ENCODE measurements around the gene TTLL1.
A peak's percentile ranks its signal among the peaks of the same experiment; 100 is the strongest.

TTLL1 gene

GRCh38 chr22:43088984-43089717 lies at the start of gene TTLL1:
Gene TTLL1 (minus strand): TSS chr22:43089391. CDS start chr22:43075586, 13,805 bp downstream.
- DNase-seq (ENCODE audit: low read depth) = peak; percentile 88

GRCh38 chr22:43136801-43137200 lies 47.6 kb upstream of the TTLL1 start:
- no peak for DNase-seq (ENCODE audit: low read depth)

GRCh38 chr22:43136255-43136654 lies 47.1 kb upstream of the TTLL1 start:
- peak; percentile 58 for DNase-seq (ENCODE audit: low read depth)

- no peak for DNase-seq (ENCODE audit: low read depth)
These were observed 46.4 kb upstream of the TTLL1 start for GRCh38 chr22:43135565-43135964.

GRCh38 chr22:43134553-43134952 lies 45.4 kb upstream of the TTLL1 start:
- DNase-seq (ENCODE audit: low read depth) = no peak

- DNase-seq (ENCODE audit: low read depth) = no peak
These were observed 44.2 kb upstream of the TTLL1 start for GRCh38 chr22:43133401-43133800.

- no peak for DNase-seq (ENCODE audit: low read depth)
These were observed 42.7 kb upstream of the TTLL1 start for GRCh38 chr22:43131773-43132501.

- DNase-seq (ENCODE audit: low read depth) = no peak
These were observed 40.5 kb upstream of the TTLL1 start for GRCh38 chr22:43129426-43130425.

- DNase-seq (ENCODE audit: low read depth) = no peak
These were observed 39.8 kb upstream of the TTLL1 start for GRCh38 chr22:43128928-43129424.

- DNase-seq (ENCODE audit: low read depth) = no peak
These were observed 38.9 kb upstream of the TTLL1 start for GRCh38 chr22:43128116-43128515.

- DNase-seq (ENCODE audit: low read depth) = no peak
These were observed 38.1 kb upstream of the TTLL1 start for GRCh38 chr22:43127166-43127908.

GRCh38 chr22:43126501-43127165 lies 37.4 kb upstream of the TTLL1 start:
- DNase-seq (ENCODE audit: low read depth) = peak; percentile 94

- DNase-seq (ENCODE audit: low read depth) = no peak
These were observed 29.8 kb upstream of the TTLL1 start for GRCh38 chr22:43118953-43119458.

GRCh38 chr22:43118024-43118849 lies 29.0 kb upstream of the TTLL1 start:
- no peak for DNase-seq (ENCODE audit: low read depth)

GRCh38 chr22:43116932-43117331 lies 27.7 kb upstream of the TTLL1 start:
- DNase-seq (ENCODE audit: low read depth) = no peak

GRCh38 chr22:43114958-43115357 lies 25.8 kb upstream of the TTLL1 start:
- no peak for DNase-seq (ENCODE audit: low read depth)

GRCh38 chr22:43113526-43114251 lies 24.5 kb upstream of the TTLL1 start:
- no peak for DNase-seq (ENCODE audit: low read depth)

GRCh38 chr22:43110927-43111623 lies 21.9 kb upstream of the TTLL1 start:
- DNase-seq (ENCODE audit: low read depth) = no peak
